Prostate gland (tissue), 2 donors: ENCODE results near the gene EFCAB5.
A peak's percentile ranks its signal among the peaks of the same experiment; 100 is the strongest.

ENCODE experiments used
- CTCF ChIP-seq, 4 experiments: fragments of 200-600 bp in 2 of 4; fragments of 450-650 bp in 2 of 4; sonication (generic) in 2 of 4; IDR thresholded peaks; 1 replicate in 3 of 4; 2 replicates in 1 of 4; pipeline ENCODE4 v1.5.1; 2016 to 2019; ENCODE audit warnings: antibody characterized with exemption in 4 of 4, mild to moderate bottlenecking in 2 of 4, moderate library complexity in 2 of 4
- POLR2A ChIP-seq: fragments of 450-650 bp; IDR thresholded peaks from one replicate; pipeline ENCODE4 v1.6.1; 2016; ENCODE audit warnings: antibody characterized with exemption, mild to moderate bottlenecking
- POLR2AphosphoS5 ChIP-seq: sonication (generic); formaldehyde crosslinking; IDR thresholded peaks from one replicate; pipeline ENCODE4 v1.6.1; 2017; ENCODE audit warnings: antibody characterized with exemption

GRCh38 chr17:29931231-29931932 lies 10.1 kb upstream of the EFCAB5 start:
- peak; percentile 70 to 88 (median 82) for TF ChIP-seq CTCF (IDR thresholded peaks at IDR 0.05)
- TF ChIP-seq POLR2A: no peak
- TF ChIP-seq POLR2AphosphoS5: peak; percentile 50
